ENCODE measurements around the gene IER2.

The IER2 gene

DNA sequence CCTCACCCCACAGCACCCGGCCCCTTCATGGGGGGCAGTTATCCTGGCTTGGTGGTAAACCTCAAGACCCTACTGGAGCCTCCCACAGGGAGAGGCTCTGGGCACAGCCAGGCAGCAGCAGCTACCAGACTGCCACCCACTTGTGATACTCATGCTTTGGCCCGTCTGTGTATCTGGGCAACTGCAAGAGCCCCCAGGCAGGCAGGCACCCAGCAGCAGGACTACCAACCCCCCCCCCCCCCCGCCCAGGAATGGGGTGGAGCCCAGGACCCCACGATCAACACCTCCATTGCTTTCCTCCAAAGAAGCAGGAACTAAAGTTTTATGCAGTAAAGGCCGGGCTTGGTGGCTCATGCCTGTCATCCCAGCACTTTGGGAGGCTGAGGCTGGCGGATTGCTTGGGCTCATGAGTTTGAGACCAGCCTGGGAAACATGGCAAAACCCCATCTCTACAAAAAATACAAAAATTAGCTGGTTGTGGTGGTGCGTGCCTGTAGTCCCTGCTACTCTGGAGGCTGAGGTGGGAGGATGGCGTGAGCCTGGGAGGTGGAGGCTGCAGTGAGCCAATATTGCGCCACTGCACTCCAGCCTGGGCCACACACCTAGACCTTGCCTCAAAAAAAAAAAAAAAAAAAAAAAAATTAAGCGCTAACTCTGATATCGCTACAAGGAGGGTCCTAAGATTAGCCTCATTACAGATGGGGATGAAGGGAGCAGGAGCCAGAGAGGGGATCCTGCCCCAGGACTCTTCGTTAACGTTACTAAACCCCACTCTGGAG is 46.4 kb upstream of the IER2 start:
- H3K27ac ChIP-seq = peak overlapping the region; percentile 85 to 95

DNA sequence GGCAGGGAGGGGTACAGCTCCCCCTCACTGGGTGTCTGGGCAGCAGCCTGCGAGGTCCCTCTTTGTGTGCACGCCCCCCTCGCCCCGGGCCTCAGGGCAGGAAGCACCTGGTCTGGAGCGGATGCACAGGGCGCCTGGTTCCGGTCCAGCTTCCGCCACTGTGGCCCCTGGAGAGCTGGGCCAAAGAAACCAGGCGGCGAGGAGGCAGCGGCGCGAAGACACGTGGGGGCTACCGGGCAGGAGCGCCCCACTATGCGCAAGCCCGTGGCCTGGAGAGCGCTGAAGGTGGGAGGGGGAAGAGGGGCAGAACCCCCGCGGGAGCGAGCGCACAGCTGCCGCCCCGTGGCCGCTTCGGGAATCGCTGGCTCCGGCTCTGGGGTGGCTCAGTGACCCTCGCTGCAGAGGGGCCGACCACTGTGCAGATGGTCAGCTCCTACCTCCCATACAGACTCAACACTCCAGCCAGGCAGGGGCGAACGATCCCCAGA is 45.8 kb upstream of the IER2 start:
- DNase-seq (ENCODE audit: low spot score) = no peak
- Histone ChIP-seq H3K4me3 (peak overlapping the region; percentile 53), H3K27ac (peak overlapping the region in 1 of 2 donors; percentile 82)
- peak; percentile 61 for TF ChIP-seq CTCF (IDR thresholded peaks at IDR 0.05)

More for the DNA sequence above, 46.4 kb upstream of the IER2 start:
- DNase-seq (ENCODE audit: low spot score) = no peak
- no peak for TF ChIP-seq CTCF (IDR thresholded peaks at IDR 0.05)
- peak overlapping the region; percentile 69 for H3K4me3 ChIP-seq

DNA sequence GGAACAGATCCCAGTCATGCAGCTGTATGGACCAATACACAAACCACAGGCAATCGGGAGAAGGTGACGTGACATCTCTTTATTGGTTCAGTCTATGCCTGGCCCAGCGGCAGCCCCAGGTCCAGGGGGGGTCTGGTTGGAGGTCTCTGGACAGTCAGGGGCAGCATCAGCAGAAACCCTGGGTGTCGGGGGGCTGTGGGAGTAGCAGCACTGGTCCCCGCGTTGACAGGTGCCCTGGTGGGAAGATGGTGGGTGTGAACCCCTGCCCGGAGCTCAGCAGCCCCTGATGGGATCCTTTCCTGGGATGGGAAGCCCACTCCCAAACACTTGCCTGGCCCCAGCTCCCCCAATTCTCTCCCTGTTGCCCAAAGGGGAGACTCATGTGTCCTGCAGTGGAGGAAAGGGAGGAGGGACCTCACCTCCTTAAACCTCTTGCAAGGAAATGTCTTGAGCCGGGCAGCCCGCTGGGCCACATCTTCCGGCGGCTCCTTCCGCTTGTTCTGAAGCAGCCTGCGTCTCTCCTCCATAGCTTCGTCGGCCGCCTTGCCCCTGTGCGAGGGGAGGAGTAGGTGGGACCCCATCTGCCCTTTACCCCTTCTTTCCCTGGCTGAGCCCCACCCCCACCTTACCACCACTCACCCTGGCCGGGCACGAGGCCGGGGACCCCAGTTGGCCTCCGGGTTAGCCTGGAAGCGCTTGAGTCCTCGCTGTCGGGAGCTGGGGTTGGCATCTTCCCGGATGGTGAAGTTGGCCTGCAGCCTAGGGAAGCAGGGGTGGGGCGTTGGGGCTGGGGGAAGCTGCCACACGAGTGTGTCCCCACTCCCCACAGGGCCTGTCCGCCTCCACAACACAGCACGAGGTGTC is 45.1 kb upstream of the IER2 start:
- Histone ChIP-seq H3K27ac (peak overlapping the region in 1 of 2 donors; percentile 82), H3K4me3 (peak overlapping the region; percentile 53)
- no peak for DNase-seq (ENCODE audit: low spot score)
- no peak for TF ChIP-seq CTCF (IDR thresholded peaks at IDR 0.05)

DNA sequence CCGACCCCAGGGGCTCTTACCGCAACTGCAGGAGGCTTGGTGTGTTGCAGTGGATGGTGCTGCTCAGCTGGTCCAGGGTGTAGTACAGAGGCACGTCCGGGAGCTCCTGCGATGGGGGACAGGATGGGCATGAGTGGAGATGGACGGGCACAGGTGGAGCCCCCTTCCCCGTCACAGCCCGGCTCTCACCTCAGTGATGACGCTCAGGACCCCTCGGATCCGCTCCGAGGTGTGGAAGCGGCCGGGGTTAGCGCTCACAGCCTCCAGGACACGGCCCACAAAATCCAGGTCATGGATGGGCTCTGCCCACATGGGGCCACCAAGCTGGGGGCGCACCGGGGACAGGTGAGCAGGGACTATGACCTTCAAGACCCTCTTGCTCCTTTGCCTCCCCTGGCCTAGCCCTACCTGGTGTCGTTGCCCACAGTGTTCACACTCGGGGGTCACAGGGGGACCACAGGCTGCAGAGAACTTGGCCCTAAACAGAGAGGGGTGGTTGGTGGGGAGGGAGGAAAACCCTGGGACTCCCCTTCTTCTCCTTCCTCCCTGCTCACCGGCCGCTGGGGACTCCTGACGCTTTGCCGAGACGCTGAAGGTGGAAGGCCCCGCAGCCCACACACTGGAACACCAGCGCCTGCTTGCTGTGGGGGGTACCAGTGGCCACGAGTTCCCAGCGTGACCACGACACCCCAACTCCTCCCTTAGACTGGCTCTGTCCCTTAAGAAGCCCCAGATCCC is 40.7 kb upstream of the IER2 start:
- peak; percentile 67 for DNase-seq (ENCODE audit: low spot score)
- no peak for TF ChIP-seq CTCF (IDR thresholded peaks at IDR 0.05)
- Histone ChIP-seq H3K27ac (no peak overlapping the region), H3K4me3 (no peak overlapping the region)

DNA sequence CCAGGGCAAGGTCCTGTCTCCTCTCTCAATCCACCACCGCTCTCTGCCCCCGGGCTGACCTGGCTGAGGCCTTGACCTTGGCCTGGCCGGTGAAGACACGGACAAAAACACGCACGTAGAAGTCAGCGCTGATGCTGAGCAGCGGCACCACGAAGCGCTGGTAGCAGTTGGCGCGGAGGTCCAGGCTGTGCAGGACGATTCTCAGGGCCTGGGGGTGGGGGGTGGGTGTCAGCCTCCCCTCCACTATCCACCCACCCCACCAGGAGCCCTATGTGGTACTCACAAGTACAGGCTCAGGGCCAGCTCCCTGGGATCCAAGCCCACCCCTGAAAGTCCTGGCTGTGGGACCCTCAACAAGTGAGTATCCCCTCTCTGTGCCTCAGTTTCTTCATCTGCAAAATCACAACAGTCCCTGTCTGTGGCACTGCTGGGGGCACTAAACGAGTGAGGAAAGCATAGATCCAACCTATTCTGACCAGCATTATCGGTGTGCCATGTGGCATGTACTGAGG is 40.1 kb upstream of the IER2 start:
- TF ChIP-seq CTCF (IDR thresholded peaks at IDR 0.05) = no peak
- H3K27ac ChIP-seq = no peak overlapping the region
- peak; percentile 67 for DNase-seq (ENCODE audit: low spot score)
- H3K4me3 ChIP-seq = no peak overlapping the region

- no peak for DNase-seq (ENCODE audit: low spot score)
- no peak for TF ChIP-seq CTCF (IDR thresholded peaks at IDR 0.05)
- H3K4me3 ChIP-seq = no peak overlapping the region
- no peak overlapping the region for H3K27ac ChIP-seq
These were observed 37.7 kb upstream of the IER2 start for GRCh38 chr19:13112555-13112954.
